Stimulated activated CD8-positive, alpha-beta memory T cell treated with anti-CD3 and anti-CD28 coated beads, Interleukin-12 subunit alpha, Interleukin-12 subunit beta, amount 100 ng/mL, for 24 hours (primary cell): ENCODE measurements around the gene FGF4.

ENCODE experiments used
- DNase-seq: peaks from one replicate; pipeline ENCODE4 v3.0.0-alpha.2; 2020; ENCODE audit errors: extremely low read depth

The FGF4 gene

GRCh38 chr11:69726481-69726880 is 48.7 kb downstream of the FGF4 start:
- DNase-seq: no peak

DNA sequence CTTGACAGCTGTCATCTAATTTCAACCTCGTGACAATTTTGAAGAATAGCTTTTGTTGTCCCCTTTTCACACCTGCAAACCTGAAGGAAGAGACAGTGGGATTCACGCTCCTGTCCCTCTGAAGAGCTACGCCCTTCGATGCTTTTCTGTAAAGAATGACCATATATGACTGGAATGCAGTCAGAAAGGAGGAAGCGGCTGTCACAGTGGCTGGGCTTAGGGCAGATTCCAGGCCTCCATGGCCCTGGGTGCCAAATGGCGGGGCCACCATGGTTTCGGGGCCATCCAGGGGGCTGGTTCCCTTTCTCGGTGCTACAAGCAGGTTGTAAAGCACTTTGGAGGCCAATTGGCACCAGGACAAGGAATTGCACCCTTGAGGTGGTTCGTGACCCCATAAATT is 49.1 kb downstream of the FGF4 start:
- no peak for DNase-seq

DNA sequence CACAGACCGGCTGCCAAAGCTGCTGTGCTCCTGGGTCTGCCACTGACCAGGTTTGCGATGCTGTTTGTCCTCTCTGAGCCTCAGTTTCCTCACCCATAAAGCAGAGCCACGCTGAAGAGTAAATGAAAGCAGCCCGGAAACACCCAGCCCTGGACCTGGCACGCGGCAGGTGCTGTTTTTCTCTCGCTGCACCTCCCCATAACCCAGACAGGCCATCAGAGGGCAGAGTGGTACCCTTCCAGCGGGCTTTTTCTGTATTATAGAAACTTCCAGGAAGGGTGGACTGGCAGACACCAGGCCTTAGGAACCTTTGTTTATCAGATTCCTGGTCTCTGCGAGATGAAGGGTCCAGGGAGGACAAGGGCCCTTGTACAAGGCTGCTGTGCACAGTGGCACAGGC is 53.4 kb downstream of the FGF4 start:
- DNase-seq: no peak

GRCh38 chr11:69721106-69721505 is 54.0 kb downstream of the FGF4 start:
- DNase-seq: no peak
